H1 (cell line): Measurements from ENCODE around the gene RNF8. TPM values are rescaled to one million over a fixed set of nuclear protein-coding genes. Genes with fewer than 3 reads are reported as not detected.

Experiments
- ATF3 ChIP-seq: IDR thresholded peaks from 2 replicates; pipeline ENCODE4 v1.6.1; 2011; ENCODE audit warnings: low read depth, mild to moderate bottlenecking, low read length; ENCODE audit not compliant: insufficient read depth
- CBX8 ChIP-seq: fragments of 300-800, 300-1000 bp; sonication (generic); IDR thresholded peaks from 2 replicates; pipeline ENCODE4 v1.7.1; 2016; ENCODE audit warnings: low read depth, low read length, borderline replicate concordance
- EP300 ChIP-seq, 2 experiments: IDR thresholded peaks; 1 replicate in 1 of 2; 2 replicates in 1 of 2; pipeline ENCODE4 v1.6.1; 2011 to 2012; ENCODE audit warnings: low read depth in 2 of 2, low read length in 2 of 2, mild to moderate bottlenecking in 2 of 2, borderline replicate concordance in 1 of 2, inconsistent platforms in 1 of 2, moderate library complexity in 1 of 2
- GABPA ChIP-seq: IDR thresholded peaks from 2 replicates; pipeline ENCODE4 v1.6.1; 2011; ENCODE audit warnings: mild to moderate bottlenecking, low read length, moderate library complexity, borderline replicate concordance; ENCODE audit not compliant: insufficient read depth
- KDM1A ChIP-seq: fragments of 200-600, 300-600 bp; sonication (generic); IDR thresholded peaks from 2 replicates; pipeline ENCODE4 v1.7.1; 2016; ENCODE audit warnings: mild to moderate bottlenecking, low read length, borderline replicate concordance
- POLR2AphosphoS5 ChIP-seq: IDR thresholded peaks from 2 replicates; pipeline ENCODE4 v1.6.1; 2011; ENCODE audit warnings: low read depth, low read length
- SIN3A ChIP-seq, 2 experiments: IDR thresholded peaks in 1 of 2; conservative IDR thresholded peaks in 1 of 2; 2 replicates each; pipeline ENCODE4 v1.6.1; 2011 to 2012; ENCODE audit warnings: low read length in 2 of 2, improper control_type of control experiment in 1 of 2, low read depth in 1 of 2, mild to moderate bottlenecking in 1 of 2
- SP2 ChIP-seq: IDR thresholded peaks from 2 replicates; pipeline ENCODE4 v1.6.1; 2012; ENCODE audit warnings: mild to moderate bottlenecking, low read length, inconsistent platforms
- polyA plus RNA-seq, 7 experiments: library from polyadenylated mRNA; depleted of rRNA in 3 of 7; stranded (reverse) in 5 of 7; unstranded in 2 of 7; fragments of >200 nt in 5 of 7; fragments of 200-250 nt in 2 of 7; gene quantifications; 1 replicate in 5 of 7; 2 replicates in 1 of 7; 4 replicates in 1 of 7; pipeline versions ENCODE4 v1.2.1 to v1.2.3, GENCODE V29; 2011 to 2013; ENCODE audit warnings: missing spikeins in 2 of 7, mixed read lengths in 2 of 7
- total RNA-seq: library from RNA; stranded (reverse); fragmentation: NEBNext Ultra II Directional; extraction: Animal tissue kit (Norgen Biotek cat#: 25700); gene quantifications from 2 replicates; pipeline ENCODE4 v1.2.1, GENCODE V29; 2021
- TF ChIP-seq, protein P1 (sequence below): fragments of 300-600 bp; sonication (generic); IDR thresholded peaks from 2 replicates; pipeline ENCODE4 v1.7.1; 2012; ENCODE audit warnings: low read length, moderate library complexity, mild to moderate bottlenecking, inconsistent platforms; ENCODE audit not compliant: insufficient replicate concordance

RNF8 gene
- total and polyA plus RNA-seq, 2 of the 8 experiments (the other 6 are each of a cell fraction or from before 2014, with no cell fraction given) = 20.3 to 44.7 TPM

- TF ChIP-seq, protein P1, sequence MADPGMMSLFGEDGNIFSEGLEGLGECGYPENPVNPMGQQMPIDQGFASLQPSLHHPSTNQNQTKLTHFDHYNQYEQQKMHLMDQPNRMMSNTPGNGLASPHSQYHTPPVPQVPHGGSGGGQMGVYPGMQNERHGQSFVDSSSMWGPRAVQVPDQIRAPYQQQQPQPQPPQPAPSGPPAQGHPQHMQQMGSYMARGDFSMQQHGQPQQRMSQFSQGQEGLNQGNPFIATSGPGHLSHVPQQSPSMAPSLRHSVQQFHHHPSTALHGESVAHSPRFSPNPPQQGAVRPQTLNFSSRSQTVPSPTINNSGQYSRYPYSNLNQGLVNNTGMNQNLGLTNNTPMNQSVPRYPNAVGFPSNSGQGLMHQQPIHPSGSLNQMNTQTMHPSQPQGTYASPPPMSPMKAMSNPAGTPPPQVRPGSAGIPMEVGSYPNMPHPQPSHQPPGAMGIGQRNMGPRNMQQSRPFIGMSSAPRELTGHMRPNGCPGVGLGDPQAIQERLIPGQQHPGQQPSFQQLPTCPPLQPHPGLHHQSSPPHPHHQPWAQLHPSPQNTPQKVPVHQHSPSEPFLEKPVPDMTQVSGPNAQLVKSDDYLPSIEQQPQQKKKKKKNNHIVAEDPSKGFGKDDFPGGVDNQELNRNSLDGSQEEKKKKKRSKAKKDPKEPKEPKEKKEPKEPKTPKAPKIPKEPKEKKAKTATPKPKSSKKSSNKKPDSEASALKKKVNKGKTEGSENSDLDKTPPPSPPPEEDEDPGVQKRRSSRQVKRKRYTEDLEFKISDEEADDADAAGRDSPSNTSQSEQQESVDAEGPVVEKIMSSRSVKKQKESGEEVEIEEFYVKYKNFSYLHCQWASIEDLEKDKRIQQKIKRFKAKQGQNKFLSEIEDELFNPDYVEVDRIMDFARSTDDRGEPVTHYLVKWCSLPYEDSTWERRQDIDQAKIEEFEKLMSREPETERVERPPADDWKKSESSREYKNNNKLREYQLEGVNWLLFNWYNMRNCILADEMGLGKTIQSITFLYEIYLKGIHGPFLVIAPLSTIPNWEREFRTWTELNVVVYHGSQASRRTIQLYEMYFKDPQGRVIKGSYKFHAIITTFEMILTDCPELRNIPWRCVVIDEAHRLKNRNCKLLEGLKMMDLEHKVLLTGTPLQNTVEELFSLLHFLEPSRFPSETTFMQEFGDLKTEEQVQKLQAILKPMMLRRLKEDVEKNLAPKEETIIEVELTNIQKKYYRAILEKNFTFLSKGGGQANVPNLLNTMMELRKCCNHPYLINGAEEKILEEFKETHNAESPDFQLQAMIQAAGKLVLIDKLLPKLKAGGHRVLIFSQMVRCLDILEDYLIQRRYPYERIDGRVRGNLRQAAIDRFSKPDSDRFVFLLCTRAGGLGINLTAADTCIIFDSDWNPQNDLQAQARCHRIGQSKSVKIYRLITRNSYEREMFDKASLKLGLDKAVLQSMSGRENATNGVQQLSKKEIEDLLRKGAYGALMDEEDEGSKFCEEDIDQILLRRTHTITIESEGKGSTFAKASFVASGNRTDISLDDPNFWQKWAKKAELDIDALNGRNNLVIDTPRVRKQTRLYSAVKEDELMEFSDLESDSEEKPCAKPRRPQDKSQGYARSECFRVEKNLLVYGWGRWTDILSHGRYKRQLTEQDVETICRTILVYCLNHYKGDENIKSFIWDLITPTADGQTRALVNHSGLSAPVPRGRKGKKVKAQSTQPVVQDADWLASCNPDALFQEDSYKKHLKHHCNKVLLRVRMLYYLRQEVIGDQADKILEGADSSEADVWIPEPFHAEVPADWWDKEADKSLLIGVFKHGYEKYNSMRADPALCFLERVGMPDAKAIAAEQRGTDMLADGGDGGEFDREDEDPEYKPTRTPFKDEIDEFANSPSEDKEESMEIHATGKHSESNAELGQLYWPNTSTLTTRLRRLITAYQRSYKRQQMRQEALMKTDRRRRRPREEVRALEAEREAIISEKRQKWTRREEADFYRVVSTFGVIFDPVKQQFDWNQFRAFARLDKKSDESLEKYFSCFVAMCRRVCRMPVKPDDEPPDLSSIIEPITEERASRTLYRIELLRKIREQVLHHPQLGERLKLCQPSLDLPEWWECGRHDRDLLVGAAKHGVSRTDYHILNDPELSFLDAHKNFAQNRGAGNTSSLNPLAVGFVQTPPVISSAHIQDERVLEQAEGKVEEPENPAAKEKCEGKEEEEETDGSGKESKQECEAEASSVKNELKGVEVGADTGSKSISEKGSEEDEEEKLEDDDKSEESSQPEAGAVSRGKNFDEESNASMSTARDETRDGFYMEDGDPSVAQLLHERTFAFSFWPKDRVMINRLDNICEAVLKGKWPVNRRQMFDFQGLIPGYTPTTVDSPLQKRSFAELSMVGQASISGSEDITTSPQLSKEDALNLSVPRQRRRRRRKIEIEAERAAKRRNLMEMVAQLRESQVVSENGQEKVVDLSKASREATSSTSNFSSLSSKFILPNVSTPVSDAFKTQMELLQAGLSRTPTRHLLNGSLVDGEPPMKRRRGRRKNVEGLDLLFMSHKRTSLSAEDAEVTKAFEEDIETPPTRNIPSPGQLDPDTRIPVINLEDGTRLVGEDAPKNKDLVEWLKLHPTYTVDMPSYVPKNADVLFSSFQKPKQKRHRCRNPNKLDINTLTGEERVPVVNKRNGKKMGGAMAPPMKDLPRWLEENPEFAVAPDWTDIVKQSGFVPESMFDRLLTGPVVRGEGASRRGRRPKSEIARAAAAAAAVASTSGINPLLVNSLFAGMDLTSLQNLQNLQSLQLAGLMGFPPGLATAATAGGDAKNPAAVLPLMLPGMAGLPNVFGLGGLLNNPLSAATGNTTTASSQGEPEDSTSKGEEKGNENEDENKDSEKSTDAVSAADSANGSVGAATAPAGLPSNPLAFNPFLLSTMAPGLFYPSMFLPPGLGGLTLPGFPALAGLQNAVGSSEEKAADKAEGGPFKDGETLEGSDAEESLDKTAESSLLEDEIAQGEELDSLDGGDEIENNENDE = no peak
- TF ChIP-seq ATF3 (no peak), EP300 (IDR thresholded peaks at IDR 0.05; ENCODE audit: borderline replicate concordance in 1 of 2, low read depth in 2 of 2, low read length in 2 of 2) (no peak), GABPA (no peak), CBX8 (no peak), KDM1A (no peak), POLR2AphosphoS5 (no peak), SIN3A (conservative IDR thresholded peaks at IDR 0.05 in 1 of 2, IDR thresholded peaks at IDR 0.05 in 1 of 2; ENCODE audit: low read depth in 1 of 2, low read length in 2 of 2) (no peak), SP2 (no peak)
Measured at GRCh38 chr6:37409501-37409900, 55.7 kb downstream of the RNF8 start (continued).
